ENCODE measurements around the gene TRIM61.

TRIM61 gene

GRCh38 chr4:164918956-164919355 is 58.5 kb downstream of the TRIM61 start:
- no peak for TF ChIP-seq CTCF (IDR thresholded peaks at IDR 0.05; ENCODE audit: low read depth, low read length, missing control alignments)
- Histone ChIP-seq H3K27ac (no peak overlapping the region), H3K27me3 (replicated peaks) (no peaks in the 10 kb centered on the region), H3K36me3 (replicated peaks) (no peaks in the 10 kb centered on the region), H3K4me3 (ENCODE audit: low read depth, low read length) (no peak overlapping the region)
- in situ Hi-C loops (cut with HindIII; ENCODE audit: low pct_ligation_motif_present, low sequenced_read_pairs) = no loop called here
- no peak for DNase-seq

Measured in brain microvascular endothelial cell (primary cell).